Motor neuron (in vitro differentiated cells): ENCODE measurements around the gene KRTAP6-1. TPM values are rescaled to one million over a fixed set of nuclear protein-coding genes. Genes with fewer than 3 reads are reported as not detected.

ENCODE experiments used
- ATAC-seq, 8 experiments: fragments of 200-7000 bp; cut with Tn5 transposase; replicated peaks in 6 of 8; 2 replicates each; pipeline ENCODE4 v1.8.0; 2021; ENCODE audit warnings: mild to moderate bottlenecking in 8 of 8, moderate library complexity in 8 of 8
- H3K27ac ChIP-seq, 2 donors: fragments of 250-450 bp; sonication (Bioruptor Pico); 2 replicates each; pipeline ENCODE4 v1.9.0; 2021; ENCODE audit warnings: antibody characterized with exemption in 2 of 2, mild to moderate bottlenecking in 2 of 2, moderate library complexity in 1 of 2
- H3K4me1 ChIP-seq, 2 donors: fragments of 250-450 bp; sonication (Bioruptor Pico); replicated peaks in 1 of 2; 2 replicates each; pipeline ENCODE4 v1.6.1; 2021; ENCODE audit warnings: antibody characterized with exemption in 2 of 2, mild to moderate bottlenecking in 2 of 2, moderate library complexity in 1 of 2
- H3K4me3 ChIP-seq, 5 donors: fragments of 250-450 bp; sonication (Bioruptor Pico); 2 replicates each; pipeline ENCODE4 v1.9.0; 2021; ENCODE audit warnings: antibody characterized with exemption in 5 of 5, mild to moderate bottlenecking in 5 of 5, moderate library complexity in 4 of 5
- WGBS, 10 experiments: fragments of 450-650 bp; shearing (Covaris generic); methylation state at CpG; one replicate each; pipeline ENCODE4 v1.0.0; 2022; 5-methylcytosine and 5-hydroxymethylcytosine counted together
- in situ Hi-C, 9 experiments: fragments of 400-800 bp; cut with MboI; loops; one replicate each; pipeline ENCODE4 v1.15.0; 2021; ENCODE audit warnings: low sequenced_read_pairs in 9 of 9, low pct_unique_long_range_greater_than_20kb in 2 of 9; ENCODE audit not compliant: unreplicated experiment in 9 of 9
- total RNA-seq, 8 experiments: library from RNA; unstranded; fragments of 300-600 nt; gene quantifications; 2 replicates each; pipeline versions ENCODE4 v1.2.3 to v1.2.4, GENCODE V29; 2022

The KRTAP6-1 gene, protein sequence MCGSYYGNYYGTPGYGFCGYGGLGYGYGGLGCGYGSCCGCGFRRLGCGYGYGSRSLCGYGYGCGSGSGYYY
- not detected for total RNA-seq

GRCh38 chr21:30613836-30614235 is at the start of gene KRTAP6-1:
Gene KRTAP6-1 (minus strand): TSS chr21:30613930. CDS start chr21:30613904, 26 bp downstream.
- Histone ChIP-seq H3K27ac (no peak within 1 kb of the TSS), H3K4me1 (no peaks in the 10 kb centered on the region), H3K4me3 (no peak within 1 kb of the TSS)
- 0 to 89% (median 50%) methylated on average over 1 to 2 of the region's 2 CpGs; no CpG with 5 or more reads in 3 of the 10 experiments for WGBS, 10 experiments
- in situ Hi-C loops: no loop called here
- ATAC-seq: no peak

GRCh38 chr21:30652891-30653290 is 39.2 kb upstream of the KRTAP6-1 start:
- peak in 5 of 8 experiments; percentile 28 to 83 (median 67) for ATAC-seq
- Histone ChIP-seq H3K27ac (no peak overlapping the region), H3K4me3 (no peak overlapping the region), H3K4me1 (peaks cover 0 to 3% of the 10 kb centered on the region in 2 donors)
- in situ Hi-C loops: no loop called here

DNA sequence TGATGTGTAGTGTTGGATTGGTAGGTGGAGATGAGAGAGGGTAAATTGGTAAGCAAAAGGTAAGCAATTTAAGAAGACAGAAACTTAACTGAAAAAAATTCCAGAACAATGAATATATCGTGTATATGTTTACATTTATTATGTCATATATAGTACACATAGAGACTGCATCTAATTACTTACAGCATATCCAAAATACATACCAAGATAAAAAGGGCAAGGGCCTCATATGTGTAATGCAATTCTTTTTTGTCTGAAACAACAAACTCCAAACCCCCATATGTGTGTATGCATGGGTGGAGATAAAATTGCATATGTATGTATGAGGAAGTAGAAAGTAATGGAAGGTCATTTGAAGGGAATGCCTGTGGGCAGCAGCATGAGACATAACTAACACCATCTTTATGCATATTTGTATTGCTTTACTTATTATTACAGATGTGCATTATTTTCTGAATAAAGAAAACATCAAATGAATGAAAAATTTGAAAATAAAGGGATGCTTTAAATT is 33.2 kb upstream of the KRTAP6-1 start:
- Histone ChIP-seq H3K27ac (no peak overlapping the region), H3K4me1 (no peaks in the 10 kb centered on the region), H3K4me3 (no peak overlapping the region)
- in situ Hi-C loops: no loop called here
- WGBS, 10 experiments: 0 to 100% (median 21%) methylated on average over 1 of the region's 1 CpG; no CpG with 5 or more reads in 3 of the 10 experiments
- peak in 3 of 8 experiments; percentile 44 to 93 (median 80) for ATAC-seq

GRCh38 chr21:30642564-30642963 is 28.8 kb upstream of the KRTAP6-1 start, which contains the start of gene KRTAP20-3:
Gene KRTAP20-3 (plus strand): TSS chr21:30642864.
- H3K4me3 ChIP-seq: no peak within 1 kb of the TSS
- ATAC-seq: no peak
- in situ Hi-C loops: no loop called here
- no peak within 1 kb of the TSS for H3K27ac ChIP-seq
- 13 to 100% (median 87%) methylated on average over 1 to 2 of the region's 2 CpGs; no CpG with 5 or more reads in 4 of the 10 experiments for WGBS, 10 experiments
- no peaks in the 10 kb centered on the region for H3K4me1 ChIP-seq

GRCh38 chr21:30638686-30639085 is 25.0 kb upstream of the KRTAP6-1 start:
- in situ Hi-C loops: no loop called here
- ATAC-seq: no peak
- Histone ChIP-seq H3K4me3 (no peak overlapping the region), H3K4me1 (no peaks in the 10 kb centered on the region), H3K27ac (no peak overlapping the region)
- 30 to 100% (median 87%) methylated on average over 1 to 3 of the region's 3 CpGs; no CpG with 5 or more reads in 2 of the 10 experiments for WGBS, 10 experiments

DNA sequence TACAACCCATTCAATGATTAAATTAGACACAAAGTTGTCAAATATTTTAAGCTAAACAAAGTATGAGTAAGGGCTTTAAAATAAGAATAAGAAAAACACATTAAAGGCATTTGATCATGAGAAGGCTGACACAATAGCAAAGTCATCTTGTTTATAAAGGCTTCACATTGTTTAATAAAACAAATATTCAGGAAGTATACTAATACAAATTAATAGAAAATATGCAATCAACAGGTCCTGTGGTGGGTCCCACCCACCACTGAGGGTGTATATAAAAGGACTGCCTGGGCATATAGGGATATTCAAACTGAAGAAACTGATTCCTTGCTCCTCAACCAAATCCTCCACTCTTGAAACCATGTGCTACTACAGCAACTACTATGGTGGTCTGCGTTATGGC is 21.2 kb upstream of the KRTAP6-1 start, which contains the start of gene KRTAP20-2:
KRTAP20-2 (plus strand) TSS at position 301 of the 400 bp plus-strand sequence; CDS start at position 359, 58 bp downstream.
- in situ Hi-C loops: no loop called here
- no peak within 1 kb of the TSS for H3K27ac ChIP-seq
- ATAC-seq: no peak

DNA sequence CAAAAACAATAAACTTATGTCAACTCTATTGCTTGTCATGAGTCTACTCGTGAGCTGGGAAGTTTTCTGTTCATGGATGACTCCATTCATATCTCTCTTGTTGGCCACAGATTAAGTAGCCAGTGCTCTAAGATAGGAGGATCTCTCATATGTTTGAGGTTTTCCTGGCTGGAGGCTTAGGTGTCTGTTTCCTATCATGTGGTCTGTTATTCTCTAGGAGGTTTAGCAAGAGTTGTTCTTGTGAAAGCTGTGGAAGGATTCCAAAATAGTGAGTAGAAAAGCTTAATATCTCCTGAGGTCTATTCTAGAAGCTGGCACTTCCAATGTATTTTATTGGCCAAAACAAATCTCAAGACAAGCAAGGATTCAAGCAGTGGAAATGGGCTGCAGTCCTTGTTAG is 15.5 kb upstream of the KRTAP6-1 start:
- in situ Hi-C loops: no loop called here
- ATAC-seq: no peak
- WGBS, 10 experiments: 0 to 75% (median 67%) methylated on average over 1 of the region's 1 CpG; no CpG with 5 or more reads in 3 of the 10 experiments
- Histone ChIP-seq H3K27ac (no peak overlapping the region), H3K4me3 (no peak overlapping the region), H3K4me1 (no peaks in the 10 kb centered on the region)

More for the DNA sequence above, 21.2 kb upstream of the KRTAP6-1 start, which contains the start of gene KRTAP20-2:
- WGBS, 10 experiments: 0 to 88% (median 56%) methylated on average over 1 of the region's 1 CpG; no CpG with 5 or more reads in 6 of the 10 experiments
- no peaks in the 10 kb centered on the region for H3K4me1 ChIP-seq
- H3K4me3 ChIP-seq: no peak within 1 kb of the TSS

- ATAC-seq: no peak
- WGBS, 10 experiments: 3 to 100% (median 76%) methylated on average over 1 to 4 of the region's 4 CpGs
- no peak overlapping the region for H3K27ac ChIP-seq
- in situ Hi-C loops: no loop called here
- no peak overlapping the region for H3K4me3 ChIP-seq
- no peaks in the 10 kb centered on the region for H3K4me1 ChIP-seq
Measured at GRCh38 chr21:30628109-30628508, 14.4 kb upstream of the KRTAP6-1 start.

DNA sequence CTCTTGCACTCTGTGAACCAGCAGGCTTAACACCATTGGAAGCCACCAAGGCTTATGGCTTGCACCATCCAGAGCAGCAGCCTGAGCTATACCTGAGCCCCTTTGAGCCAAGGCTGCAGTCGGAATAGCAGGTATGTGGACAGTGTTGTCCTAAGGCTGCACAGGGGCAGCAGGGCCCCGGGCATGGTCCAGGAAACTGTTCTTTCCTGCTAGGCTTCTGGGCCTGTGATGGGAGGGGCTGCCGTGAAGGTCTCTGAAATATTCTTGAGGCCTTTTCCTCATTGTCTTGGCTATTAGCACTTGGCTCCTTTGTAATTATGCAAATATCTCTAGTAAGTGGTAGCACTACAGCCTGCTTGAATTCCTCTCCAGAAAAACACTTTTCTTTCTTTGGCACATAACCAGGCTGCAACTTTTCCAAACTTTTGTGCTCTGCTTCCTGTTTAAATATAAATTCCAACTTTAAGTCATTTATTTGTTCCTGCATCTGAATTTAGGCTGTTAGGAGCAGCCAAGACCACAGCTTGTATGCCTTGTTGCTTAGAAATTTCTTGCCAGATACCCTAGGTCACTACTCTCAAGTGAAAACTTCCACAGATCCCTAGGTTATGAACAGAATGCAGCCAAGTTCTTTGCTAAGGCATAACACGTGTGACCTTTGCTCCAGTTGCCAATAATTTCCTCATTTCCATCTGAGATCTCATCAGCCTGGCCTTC is 11.9 kb upstream of the KRTAP6-1 start:
- Histone ChIP-seq H3K4me1 (no peaks in the 10 kb centered on the region), H3K27ac (no peak overlapping the region), H3K4me3 (no peak overlapping the region)
- in situ Hi-C loops: no loop called here
- 0 to 81% (median 65%) methylated on average over 1 to 4 of the region's 4 CpGs; no CpG with 5 or more reads in 1 of the 10 experiments for WGBS, 10 experiments
- ATAC-seq: no peak

GRCh38 chr21:30623362-30623761 is 9.6 kb upstream of the KRTAP6-1 start:
- ATAC-seq: no peak
- WGBS, 10 experiments: 17 to 100% (median 87%) methylated on average over 1 to 2 of the region's 3 CpGs; no CpG with 5 or more reads in 2 of the 10 experiments
- in situ Hi-C loops: no loop called here
- Histone ChIP-seq H3K27ac (no peak overlapping the region), H3K4me1 (no peaks in the 10 kb centered on the region), H3K4me3 (no peak overlapping the region)

- in situ Hi-C loops: no loop called here
Measured at GRCh38 chr21:30620522-30620921, 6.8 kb upstream of the KRTAP6-1 start, which contains the start of gene KRTAP20-4. Gene KRTAP20-4 (plus strand): TSS chr21:30620627.

GRCh38 chr21:30620080-30620479 is 6.3 kb upstream of the KRTAP6-1 start:
- H3K27ac ChIP-seq: no peak overlapping the region
- H3K4me1 ChIP-seq: no peaks in the 10 kb centered on the region
- no peak overlapping the region for H3K4me3 ChIP-seq
- in situ Hi-C loops: no loop called here
- ATAC-seq: no peak

More at GRCh38 chr21:30620522-30620921, 6.8 kb upstream of the KRTAP6-1 start, which contains the start of gene KRTAP20-4:
- no peak for ATAC-seq
- H3K4me1 ChIP-seq: no peaks in the 10 kb centered on the region
- 0 to 100% (median 67%) methylated on average over 1 to 3 of the region's 3 CpGs; no CpG with 5 or more reads in 1 of the 10 experiments for WGBS, 10 experiments
- no peak within 1 kb of the TSS for H3K4me3 ChIP-seq
- H3K27ac ChIP-seq: no peak within 1 kb of the TSS

- 20 to 93% (median 48%) methylated on average over 2 of the region's 2 CpGs; no CpG with 5 or more reads in 4 of the 10 experiments for WGBS, 10 experiments
- Histone ChIP-seq H3K27ac (no peak within 1 kb of the TSS), H3K4me3 (no peak within 1 kb of the TSS), H3K4me1 (no peaks in the 10 kb centered on the region)
- in situ Hi-C loops: no loop called here
- no peak for ATAC-seq
Measured at GRCh38 chr21:30616125-30616524, 2.4 kb upstream of the KRTAP6-1 start, which contains the start of gene KRTAP20-1. Gene KRTAP20-1 (plus strand): TSS chr21:30616425. CDS start chr21:30616455, 30 bp downstream.
